Kidney (tissue), 14 donors: Measurements from ENCODE around the gene CATSPER1. TPM values are rescaled to one million over a fixed set of nuclear protein-coding genes. Genes with fewer than 3 reads are reported as not detected.

Experiments
- DNase-seq, 5 donors: peaks; one replicate each; pipeline ENCODE4 v3.0.0-alpha.2; 2013 to 2020
- FAIRE-seq: peaks from 2 replicates; lab custom pipeline; 2012; peaks lifted over from hg19 to GRCh38; lab: Jason Lieb, UNC
- H3K27ac ChIP-seq, 2 donors: one replicate each; pipeline ENCODE4 v1.7.0; 2013; ENCODE audit warnings: low read depth in 2 of 2, low read length in 2 of 2, inconsistent platforms in 1 of 2
- H3K27me3 ChIP-seq: one replicate; pipeline ENCODE4 v1.7.1; 2013; ENCODE audit warnings: low read length, inconsistent platforms; ENCODE audit not compliant: control insufficient read depth, insufficient read depth
- H3K36me3 ChIP-seq, 3 donors: one replicate each; pipeline versions ENCODE4 v1.7.0 to v1.7.1; 2013; ENCODE audit warnings: low read length in 3 of 3, control low read depth in 1 of 3, inconsistent platforms in 1 of 3; ENCODE audit not compliant: insufficient read depth in 3 of 3, control insufficient read depth in 2 of 3
- H3K4me1 ChIP-seq, 3 donors: one replicate each; pipeline versions ENCODE4 v1.7.0 to v1.7.1; 2013; ENCODE audit warnings: low read length in 3 of 3, inconsistent platforms in 1 of 3, low read depth in 1 of 3; ENCODE audit not compliant: control insufficient read depth in 2 of 3, insufficient read depth in 2 of 3
- H3K4me3 ChIP-seq, 3 donors: one replicate each; pipeline versions ENCODE4 v1.7.0 to v1.8.1; 2013; ENCODE audit warnings: low read length in 3 of 3, control low read depth in 1 of 3, inconsistent platforms in 1 of 3
- H3K9ac ChIP-seq, 3 donors: one replicate each; pipeline versions ENCODE4 v1.7.0 to v1.7.1; 2013; ENCODE audit warnings: low read length in 3 of 3, control low read depth in 1 of 3, inconsistent platforms in 1 of 3
- H3K9me3 ChIP-seq, 3 donors: one replicate each; pipeline versions ENCODE4 v1.7.0 to v1.7.1; 2013; ENCODE audit warnings: low read length in 3 of 3, control low read depth in 1 of 3, inconsistent platforms in 1 of 3; ENCODE audit not compliant: control insufficient read depth in 2 of 3, insufficient read depth in 1 of 3
- intact Hi-C: fragments of 100-400 bp; cut with DNase I; formaldehyde crosslinking; loops from one replicate; pipeline ENCODE4 v1.11.1; 2022
- polyA plus RNA-seq: library from polyadenylated mRNA; stranded (reverse); fragments of 350-450 nt; fragmentation: Illumina TruSeq; extraction: RNeasy Lipid Tissue Mini Kit (QIAGEN cat#74804); gene quantifications from one replicate; pipeline ENCODE4 v1.2.3, GENCODE V29; 2014; ENCODE audit warnings: low read depth, low replicate concordance; ENCODE audit not compliant: insufficient read depth
- total RNA-seq: library from RNA; stranded (reverse); fragmentation: NEBNext Ultra II Directional; extraction: Animal tissue kit (Norgen Biotek cat#: 25700); gene quantifications from one replicate; pipeline ENCODE4 v1.2.1, GENCODE V29; 2021
- TF ChIP-seq, protein P1 (sequence below): IDR thresholded peaks from 3 replicates; pipeline ENCODE4 v1.5.1; 2012; ENCODE audit warnings: mild to moderate bottlenecking, moderate library complexity, borderline replicate concordance; ENCODE audit not compliant: insufficient read depth; ENCODE audit errors: extremely low read depth
- donor health status: control.
- donor health status: control.
- donor health status: control.
- donor health status: control.
- donor health status: control.
- donor health status: DM: yes; HTN: yes; CAD: no.
- donor health status: Normal renal cell carcinoma (clear cell type).

Gene CATSPER1
- total and polyA plus RNA-seq, 2 donors from 2014 or later, result 0.76 TPM; not detected in 1

DNA sequence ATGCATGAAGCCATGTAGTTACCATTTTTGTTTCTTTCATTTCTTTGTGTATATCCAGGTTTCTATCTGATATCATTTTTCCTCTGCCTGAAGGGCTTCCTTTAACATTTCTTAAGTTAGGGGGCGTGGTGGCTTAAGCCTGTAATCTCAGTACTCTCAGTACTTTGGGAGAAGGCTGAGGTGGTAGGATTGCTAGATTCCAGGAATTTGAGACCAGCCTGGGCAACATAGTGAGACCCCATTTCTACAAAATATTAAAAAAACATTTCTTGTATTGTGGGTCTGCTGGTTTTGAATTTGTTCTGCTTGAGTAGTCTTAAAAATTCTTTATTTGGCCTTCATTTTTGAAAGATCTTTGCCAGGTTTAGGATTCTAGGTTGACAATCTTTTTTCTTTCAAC, 38.3 kb upstream of the CATSPER1 start:
- no peak overlapping the region for H3K27ac ChIP-seq
- TF ChIP-seq, protein P1, sequence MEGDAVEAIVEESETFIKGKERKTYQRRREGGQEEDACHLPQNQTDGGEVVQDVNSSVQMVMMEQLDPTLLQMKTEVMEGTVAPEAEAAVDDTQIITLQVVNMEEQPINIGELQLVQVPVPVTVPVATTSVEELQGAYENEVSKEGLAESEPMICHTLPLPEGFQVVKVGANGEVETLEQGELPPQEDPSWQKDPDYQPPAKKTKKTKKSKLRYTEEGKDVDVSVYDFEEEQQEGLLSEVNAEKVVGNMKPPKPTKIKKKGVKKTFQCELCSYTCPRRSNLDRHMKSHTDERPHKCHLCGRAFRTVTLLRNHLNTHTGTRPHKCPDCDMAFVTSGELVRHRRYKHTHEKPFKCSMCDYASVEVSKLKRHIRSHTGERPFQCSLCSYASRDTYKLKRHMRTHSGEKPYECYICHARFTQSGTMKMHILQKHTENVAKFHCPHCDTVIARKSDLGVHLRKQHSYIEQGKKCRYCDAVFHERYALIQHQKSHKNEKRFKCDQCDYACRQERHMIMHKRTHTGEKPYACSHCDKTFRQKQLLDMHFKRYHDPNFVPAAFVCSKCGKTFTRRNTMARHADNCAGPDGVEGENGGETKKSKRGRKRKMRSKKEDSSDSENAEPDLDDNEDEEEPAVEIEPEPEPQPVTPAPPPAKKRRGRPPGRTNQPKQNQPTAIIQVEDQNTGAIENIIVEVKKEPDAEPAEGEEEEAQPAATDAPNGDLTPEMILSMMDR, result no peak
- FAIRE-seq, result no peak
- no peak overlapping the region for H3K9ac ChIP-seq
- H3K4me1 ChIP-seq, result peaks cover 0 to 13% (median 13%) of the 10 kb centered on the region in 3 donors
- H3K36me3 ChIP-seq, result peaks cover 19 to 66% (median 44%) of the 10 kb centered on the region in 3 donors
- no peaks in the 10 kb centered on the region for H3K27me3 ChIP-seq
- no peaks in the 10 kb centered on the region for H3K9me3 ChIP-seq
- intact Hi-C loops, result no loop called here
- H3K4me3 ChIP-seq, result no peak overlapping the region
- no peak for DNase-seq

DNA sequence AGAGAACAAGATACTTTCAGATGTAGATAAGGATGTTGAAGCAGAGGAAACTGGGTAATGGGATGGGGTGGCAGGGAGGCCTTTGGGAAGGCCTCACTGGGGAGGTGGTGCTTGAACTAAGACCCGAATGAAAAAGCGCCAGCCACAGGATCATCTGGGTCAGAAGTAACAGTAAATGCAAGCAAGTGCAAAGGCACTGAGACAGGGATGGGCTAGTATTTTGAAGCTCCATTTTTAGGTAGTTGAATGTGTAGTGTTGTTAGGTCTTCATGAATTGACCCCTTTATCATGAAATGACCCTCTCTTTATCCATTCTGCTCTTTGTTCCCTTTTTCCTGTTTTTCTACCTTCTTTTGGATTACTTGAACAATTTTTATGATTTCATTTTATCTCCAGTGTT, 37.6 kb upstream of the CATSPER1 start:
- H3K9me3 ChIP-seq, result no peaks in the 10 kb centered on the region
- no peak for FAIRE-seq
- H3K9ac ChIP-seq, result no peak overlapping the region
- peaks cover 0 to 8% (median 8%) of the 10 kb centered on the region in 3 donors for H3K4me1 ChIP-seq
- TF ChIP-seq, protein P1, result no peak
- no peaks in the 10 kb centered on the region for H3K27me3 ChIP-seq
- no peak overlapping the region for H3K27ac ChIP-seq
- peaks cover 21 to 73% (median 51%) of the 10 kb centered on the region in 3 donors for H3K36me3 ChIP-seq
- no peak overlapping the region for H3K4me3 ChIP-seq
- DNase-seq, result no peak
- intact Hi-C loops, result no loop called here

DNA sequence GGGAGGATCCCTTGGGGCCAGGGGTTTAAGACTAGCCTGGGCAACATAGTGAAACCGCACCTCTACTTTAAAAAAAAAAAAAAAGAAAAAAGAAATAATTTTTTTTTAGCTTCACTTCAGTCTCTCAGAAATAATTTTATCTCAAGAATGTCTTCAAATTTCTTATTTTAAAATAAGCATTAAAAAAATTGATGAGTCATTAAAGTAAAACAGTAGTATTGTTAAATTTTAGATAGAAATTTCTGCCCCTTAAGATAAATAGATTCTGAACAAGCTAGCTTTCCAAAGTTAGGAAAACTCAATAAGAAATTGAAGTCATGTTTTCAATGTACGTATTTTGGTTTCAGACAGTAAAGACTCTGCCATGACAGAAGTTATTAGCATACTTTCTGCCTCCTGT, 36.1 kb upstream of the CATSPER1 start:
- FAIRE-seq, result no peak
- H3K36me3 ChIP-seq, result peaks cover 26 to 78% (median 58%) of the 10 kb centered on the region in 3 donors

More for the DNA sequence above, 36.1 kb upstream of the CATSPER1 start:
- Histone ChIP-seq H3K4me3 (no peak overlapping the region), H3K4me1 (no peaks in the 10 kb centered on the region), H3K9ac (no peak overlapping the region), H3K27me3 (no peaks in the 10 kb centered on the region), H3K27ac (no peak overlapping the region), H3K9me3 (no peaks in the 10 kb centered on the region)
- DNase-seq, result no peak
- intact Hi-C loops, result no loop called here
- TF ChIP-seq, protein P1, result no peak
